Measurements from ENCODE around the gene GDI1.

- TF ChIP-seq CTCF (optimal IDR thresholded peaks at IDR 0.05 in 1 of 3, IDR thresholded peaks at IDR 0.05 in 1 of 3, conservative IDR thresholded peaks at IDR 0.05 in 1 of 3; ENCODE audit: extremely low read depth in 1 of 3, insufficient read depth in 2 of 3, low read length in 3 of 3) (no peak), EZH2 (IDR thresholded peaks at IDR 0.05; ENCODE audit: low read length) (no peak)
Observed at GRCh38 chrX:154490414-154491083, 53.6 kb downstream of the GDI1 start, which contains the start of gene SLC10A3.
